ENCODE results near the gene KLK4. TPM values are rescaled to one million over a fixed set of nuclear protein-coding genes. Genes with fewer than 3 reads are reported as not detected.

Gene KLK4
- total and polyA plus RNA-seq, 2 of the 13 experiments (the other 11 are each of a cell fraction or from before 2014, with no cell fraction given): not detected

- Histone ChIP-seq H3K27ac (ENCODE audit: extremely low read length, insufficient read depth, low read length) (no peak overlapping the region), H3K36me3 (replicated peaks in 1 of 2; ENCODE audit: control insufficient read depth in 1 of 2, insufficient read depth in 2 of 2, low read length in 2 of 2) (no peaks in the 10 kb centered on the region), H3K4me2 (ENCODE audit: low read depth, low read length) (no peak overlapping the region), H4K20me1 (ENCODE audit: insufficient read depth, low read length) (no peaks in the 10 kb centered on the region), H3K4me3 (replicated peaks in 1 of 3; ENCODE audit: insufficient read depth in 1 of 3, low read depth in 2 of 3, low read length in 3 of 3) (no peak overlapping the region), H2AFZ (ENCODE audit: low read length) (no peak overlapping the region), H3K79me2 (ENCODE audit: insufficient read depth, low read length) (no peaks in the 10 kb centered on the region), H3K4me1 (ENCODE audit: insufficient read depth, low read length) (no peaks in the 10 kb centered on the region), H3K9me3 (ENCODE audit: low read length) (no peaks in the 10 kb centered on the region), H3K27me3 (ENCODE audit: control insufficient read depth in 1 of 2, insufficient read depth in 2 of 2, low read length in 2 of 2) (peaks cover 3 to 20% of the 10 kb centered on the region in 2 experiments; a peak in 4 of 5 replicates), H3K9ac (ENCODE audit: insufficient read depth, low read depth, low read length) (no peak overlapping the region)
- FAIRE-seq (no peak), ATAC-seq (no peak), DNase-seq (ENCODE audit: low spot score) (no peak)
- no TSS peak for BruUV-seq (replicated peaks)
- in situ Hi-C loops (cut with HindIII; ENCODE audit: extremely low pct_ligation_motif_present, low pct_unique_long_range_greater_than_20kb): no loop called here
- intact Hi-C loops (cut with micrococcal nuclease; ENCODE audit: unreplicated experiment): no loop called here
- ChIA-PET POLR2A (no interaction called here), CTCF (ENCODE audit: low intra/inter-chr PET ratio, low total read pairs) (no interaction called here)
- TF ChIP-seq HNF4G (IDR thresholded peaks at IDR 0.05; ENCODE audit: borderline replicate concordance, low read depth, low read length): no peak
- no peak for TF ChIP-seq HNF4G (CRISPR knock-in tag; IDR thresholded peaks at IDR 0.05; ENCODE audit: borderline replicate concordance, low read depth)
- TF ChIP-seq MZF1 (CRISPR knock-in tag; IDR thresholded peaks at IDR 0.05; ENCODE audit: borderline replicate concordance): no peak
- TF ChIP-seq ARID3A (IDR thresholded peaks at IDR 0.05; ENCODE audit: low read depth, low read length): no peak
- no peak for TF ChIP-seq ZNF235 (CRISPR knock-in tag; IDR thresholded peaks at IDR 0.05; ENCODE audit: borderline replicate concordance)
- TF ChIP-seq SNAI1 (CRISPR knock-in tag; IDR thresholded peaks at IDR 0.05; ENCODE audit: borderline replicate concordance): no peak
- no peak for TF ChIP-seq GABPA (IDR thresholded peaks at IDR 0.05; ENCODE audit: low read depth, low read length)
- TF ChIP-seq GABPA (CRISPR knock-in tag; IDR thresholded peaks at IDR 0.05; ENCODE audit: low read depth): no peak
- no CpG with 5 or more reads among the region's 4 CpGs for WGBS (ENCODE audit: low lambda C conversion rate)
Measured at GRCh38 chr19:50859849-50860248, 51.3 kb downstream of the KLK4 start.

- H3K9ac ChIP-seq (ENCODE audit: insufficient read depth, low read depth, low read length): no peak overlapping the region
- no TSS peak for BruUV-seq (replicated peaks)
- DNase-seq (ENCODE audit: low spot score): no peak
- H2AFZ ChIP-seq (ENCODE audit: low read length): no peak overlapping the region
- 7% methylated on average over 7 of the region's 7 CpGs for WGBS (ENCODE audit: low lambda C conversion rate)
- H3K27me3 ChIP-seq (ENCODE audit: control insufficient read depth in 1 of 2, insufficient read depth in 2 of 2, low read length in 2 of 2): peaks cover 3 to 20% of the 10 kb centered on the region in 2 experiments; a peak in 4 of 5 replicates
- H3K4me3 ChIP-seq (replicated peaks in 1 of 3; ENCODE audit: insufficient read depth in 1 of 3, low read depth in 2 of 3, low read length in 3 of 3): no peak overlapping the region
- intact Hi-C loops (cut with micrococcal nuclease; ENCODE audit: unreplicated experiment): no loop called here
- H3K9me3 ChIP-seq (ENCODE audit: low read length): no peaks in the 10 kb centered on the region
- H3K4me2 ChIP-seq (ENCODE audit: low read depth, low read length): no peak overlapping the region
- no peaks in the 10 kb centered on the region for H4K20me1 ChIP-seq (ENCODE audit: insufficient read depth, low read length)
- H3K27ac ChIP-seq (ENCODE audit: extremely low read length, insufficient read depth, low read length): no peak overlapping the region
- POLR2A ChIA-PET: no interaction called here
- in situ Hi-C loops (cut with HindIII; ENCODE audit: extremely low pct_ligation_motif_present, low pct_unique_long_range_greater_than_20kb): no loop called here
- no peaks in the 10 kb centered on the region for H3K4me1 ChIP-seq (ENCODE audit: insufficient read depth, low read length)
- no peak for FAIRE-seq
- CTCF ChIA-PET (ENCODE audit: low intra/inter-chr PET ratio, low total read pairs): no interaction called here
- ATAC-seq: no peak
- no peaks in the 10 kb centered on the region for H3K79me2 ChIP-seq (ENCODE audit: insufficient read depth, low read length)
- H3K36me3 ChIP-seq (replicated peaks in 1 of 2; ENCODE audit: control insufficient read depth in 1 of 2, insufficient read depth in 2 of 2, low read length in 2 of 2): no peaks in the 10 kb centered on the region
- TF ChIP-seq NFIC (IDR thresholded peaks at IDR 0.05; ENCODE audit: low read length) (no peak), ATF3 (CRISPR knock-in tag; IDR thresholded peaks at IDR 0.05) (no peak), ZFP62 (CRISPR knock-in tag; IDR thresholded peaks at IDR 0.05) (no peak), YEATS2 (CRISPR knock-in tag; IDR thresholded peaks at IDR 0.05; ENCODE audit: borderline replicate concordance) (no peak), THYN1 (CRISPR knock-in tag; IDR thresholded peaks at IDR 0.05; ENCODE audit: borderline replicate concordance, low read depth) (no peak), ZNF615 (CRISPR knock-in tag; IDR thresholded peaks at IDR 0.05; ENCODE audit: borderline replicate concordance) (no peak), ZNF841 (CRISPR knock-in tag; IDR thresholded peaks at IDR 0.05; ENCODE audit: borderline replicate concordance) (no peak), GMEB2 (CRISPR knock-in tag; IDR thresholded peaks at IDR 0.05; ENCODE audit: low read depth) (no peak), SMAD1 (CRISPR knock-in tag; IDR thresholded peaks at IDR 0.05; ENCODE audit: borderline replicate concordance, low read depth) (no peak), U2AF1 (optimal IDR thresholded peaks at IDR 0.05; ENCODE audit: low read depth, low read length) (no peak)
Measured at GRCh38 chr19:50858886-50859285, 52.3 kb downstream of the KLK4 start.
